A673 (cell line): ENCODE data around the gene SCAI. TPM values are rescaled to one million over a fixed set of nuclear protein-coding genes. Genes with fewer than 3 reads are reported as not detected.
"Not testable (repeated sequence)": the region's sequence is repeated elsewhere in the genome, so short reads cannot be mapped to it uniquely, and the experiment has no call there.

ENCODE experiments used
- BruUV-seq: library from RNA; stranded (reverse); fragments of 400-500 nt; replicated peaks from 2 replicates; lab custom pipeline; 2021; lab: Mats Ljungman, UMichigan
- CTCF ChIA-PET: fragments of 300-600 bp; sonication (Branson Sonifier 250); formaldehyde crosslinking; loops from one replicate; lab custom pipeline; 2022; ENCODE audit warnings: antibody characterized with exemption; lab: Charles Lee
- POLR2A ChIA-PET: fragments of 300-600 bp; sonication (Branson Sonifier 250); formaldehyde crosslinking; loops from one replicate; lab custom pipeline; 2022; ENCODE audit warnings: antibody characterized with exemption; ENCODE audit not compliant: low non-redundant PET; lab: Charles Lee
- DNase-seq: peaks from one replicate; pipeline ENCODE4 v3.0.0-alpha.2; 2015; ENCODE audit warnings: low spot score
- H3K27ac ChIP-seq: fragments of 200-600 bp; sonication (generic); 2 replicates; pipeline ENCODE4 v1.5.1; 2016; ENCODE audit warnings: mixed run types, low read depth, mild to moderate bottlenecking, mixed read lengths, antibody characterized with exemption, low read length; ENCODE audit not compliant: poor library complexity, severe bottlenecking
- H3K27me3 ChIP-seq: fragments of 200-600 bp; sonication (generic); replicated peaks from 2 replicates; pipeline ENCODE4 v1.6.1; 2017; ENCODE audit warnings: mixed run types, low read depth, mild to moderate bottlenecking, mixed read lengths, antibody characterized with exemption, low read length; ENCODE audit not compliant: insufficient read depth, poor library complexity
- H3K36me3 ChIP-seq: fragments of 200-600 bp; sonication (generic); 2 replicates; pipeline ENCODE4 v1.6.1; 2016; ENCODE audit warnings: mixed run types, mild to moderate bottlenecking, mixed read lengths, antibody characterized with exemption, low read length; ENCODE audit not compliant: insufficient read depth, poor library complexity, severe bottlenecking
- H3K4me1 ChIP-seq: fragments of 200-600 bp; sonication (generic); 2 replicates; pipeline ENCODE4 v1.6.1; 2017; ENCODE audit warnings: mixed run types, mild to moderate bottlenecking, mixed read lengths, antibody characterized with exemption, low read length; ENCODE audit not compliant: insufficient read depth, poor library complexity, severe bottlenecking
- H3K4me3 ChIP-seq: fragments of 200-600 bp; sonication (generic); 2 replicates; pipeline ENCODE4 v1.5.1; 2016; ENCODE audit warnings: low read depth, mixed run types, mild to moderate bottlenecking, mixed read lengths, low read length; ENCODE audit not compliant: poor library complexity, severe bottlenecking
- H3K9me3 ChIP-seq: fragments of 200-600 bp; sonication (generic); 2 replicates; pipeline ENCODE4 v1.6.1; 2016; ENCODE audit warnings: mixed run types, low read depth, mild to moderate bottlenecking, mixed read lengths, antibody characterized with exemption, low read length; ENCODE audit not compliant: poor library complexity, severe bottlenecking
- EZH2 ChIP-seq: fragments of 200-600 bp; sonication (generic); IDR thresholded peaks from 2 replicates; pipeline ENCODE4 v1.6.1; 2017; ENCODE audit warnings: borderline replicate concordance, low read depth, mild to moderate bottlenecking, mixed read lengths, antibody characterized with exemption, low read length; ENCODE audit not compliant: poor library complexity, severe bottlenecking
- intact Hi-C: fragments of 100-400 bp; cut with micrococcal nuclease; formaldehyde crosslinking; loops from one replicate; pipeline ENCODE4 v1.10.0; 2022; ENCODE audit not compliant: unreplicated experiment
- total RNA-seq: library from RNA; stranded (reverse); gene quantifications from 2 replicates; pipeline ENCODE4 v1.2.3, GENCODE V29; 2021
- TF ChIP-seq, protein P1 (sequence below): fragments of 300-800, 200-600 bp; sonication (generic); conservative IDR thresholded peaks from 2 replicates; pipeline ENCODE4 v1.5.1; 2017; ENCODE audit warnings: low read depth, mild to moderate bottlenecking, antibody characterized with exemption, low read length, moderate library complexity, mixed read lengths

Gene SCAI
- total RNA-seq, 1 experiment from 2014 or later, result 14.1 TPM

DNA sequence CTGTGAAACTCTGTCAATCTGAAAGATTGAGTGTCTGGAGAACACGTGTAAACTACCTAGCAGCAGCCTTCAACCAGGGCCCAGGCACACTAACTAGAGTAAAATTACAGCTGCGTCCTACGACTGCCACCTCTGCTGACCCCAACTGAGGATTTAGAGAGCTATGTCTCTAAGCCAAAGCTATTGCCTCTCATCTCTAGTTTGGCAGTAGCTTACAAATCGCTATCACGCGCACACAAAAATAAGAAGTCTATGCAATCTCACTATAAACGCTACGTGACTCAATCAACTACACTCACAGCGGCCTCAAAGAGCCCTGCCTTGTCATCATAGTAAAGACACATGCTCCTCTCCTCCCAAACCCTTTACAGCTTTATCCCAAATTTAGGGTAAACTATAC is 37.5 kb upstream of the SCAI start:
- intact Hi-C loops, result no loop called here
- H3K27ac ChIP-seq, result no peak overlapping the region
- DNase-seq, result no peak
- no peaks in the 10 kb centered on the region for H3K27me3 ChIP-seq
- ChIA-PET POLR2A (no interaction called here), CTCF (no interaction called here)
- no peak overlapping the region for H3K4me3 ChIP-seq
- H3K36me3 ChIP-seq, result no peaks in the 10 kb centered on the region
- peaks cover 19% of the 10 kb centered on the region for H3K4me1 ChIP-seq
- no peak for TF ChIP-seq EZH2
- TF ChIP-seq, protein P1, sequence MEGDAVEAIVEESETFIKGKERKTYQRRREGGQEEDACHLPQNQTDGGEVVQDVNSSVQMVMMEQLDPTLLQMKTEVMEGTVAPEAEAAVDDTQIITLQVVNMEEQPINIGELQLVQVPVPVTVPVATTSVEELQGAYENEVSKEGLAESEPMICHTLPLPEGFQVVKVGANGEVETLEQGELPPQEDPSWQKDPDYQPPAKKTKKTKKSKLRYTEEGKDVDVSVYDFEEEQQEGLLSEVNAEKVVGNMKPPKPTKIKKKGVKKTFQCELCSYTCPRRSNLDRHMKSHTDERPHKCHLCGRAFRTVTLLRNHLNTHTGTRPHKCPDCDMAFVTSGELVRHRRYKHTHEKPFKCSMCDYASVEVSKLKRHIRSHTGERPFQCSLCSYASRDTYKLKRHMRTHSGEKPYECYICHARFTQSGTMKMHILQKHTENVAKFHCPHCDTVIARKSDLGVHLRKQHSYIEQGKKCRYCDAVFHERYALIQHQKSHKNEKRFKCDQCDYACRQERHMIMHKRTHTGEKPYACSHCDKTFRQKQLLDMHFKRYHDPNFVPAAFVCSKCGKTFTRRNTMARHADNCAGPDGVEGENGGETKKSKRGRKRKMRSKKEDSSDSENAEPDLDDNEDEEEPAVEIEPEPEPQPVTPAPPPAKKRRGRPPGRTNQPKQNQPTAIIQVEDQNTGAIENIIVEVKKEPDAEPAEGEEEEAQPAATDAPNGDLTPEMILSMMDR, result no peak
- H3K9me3 ChIP-seq, result no peaks in the 10 kb centered on the region
- no TSS peak for BruUV-seq

DNA sequence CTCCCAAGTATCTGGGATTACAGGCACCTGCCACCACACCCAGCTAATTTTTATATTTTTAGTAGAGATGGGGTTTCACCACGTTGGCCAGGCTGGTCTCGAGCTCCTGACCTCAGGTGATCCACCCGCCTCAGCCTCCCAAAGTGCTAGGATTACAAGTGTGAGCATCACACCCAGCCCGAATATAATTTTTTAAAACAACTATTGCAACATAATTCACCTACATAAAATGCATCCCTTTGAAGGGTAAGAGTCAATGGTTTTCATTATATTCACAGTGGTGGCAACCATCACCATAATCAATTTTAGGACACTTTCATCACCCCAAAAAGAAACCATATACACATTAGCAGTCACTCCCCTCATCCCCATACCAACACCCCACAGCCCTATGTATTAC is 36.4 kb upstream of the SCAI start:
- H3K27me3 ChIP-seq, H3K36me3 ChIP-seq, BruUV-seq, CTCF ChIA-PET, intact Hi-C loops, H3K9me3 ChIP-seq, H3K27ac ChIP-seq, POLR2A ChIA-PET, H3K4me3 ChIP-seq, DNase-seq: not testable (repeated sequence)
- H3K4me1 ChIP-seq, result peaks cover 19% of the 10 kb centered on the region

DNA sequence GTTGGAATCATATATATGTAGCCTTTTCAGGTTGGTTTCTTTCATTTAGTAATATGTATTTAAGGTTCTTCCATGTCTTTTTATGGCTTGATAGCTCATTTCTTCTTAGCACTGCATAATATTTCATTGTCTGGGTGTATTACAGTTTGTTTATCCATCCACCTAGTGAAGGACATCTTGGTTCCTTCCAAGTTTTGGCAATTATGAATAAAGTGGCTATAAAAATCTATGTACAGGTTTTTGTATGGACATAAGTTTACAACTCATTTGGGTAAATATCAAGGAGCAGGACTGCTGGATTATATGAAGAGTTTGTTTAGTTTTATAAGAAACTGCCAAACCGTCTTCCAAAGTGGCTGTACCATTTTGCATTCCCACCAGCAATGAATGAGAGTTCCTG is 34.6 kb upstream of the SCAI start:
- CTCF ChIA-PET, result no interaction called here
- Histone ChIP-seq H3K4me1 (peaks cover 29% of the 10 kb centered on the region), H3K27ac (no peak overlapping the region), H3K9me3 (no peaks in the 10 kb centered on the region), H3K4me3 (no peak overlapping the region), H3K27me3 (no peaks in the 10 kb centered on the region), H3K36me3 (no peaks in the 10 kb centered on the region)
- BruUV-seq, result no TSS peak
- intact Hi-C loops, result no loop called here
- no peak for DNase-seq
- POLR2A ChIA-PET, result no interaction called here
- TF ChIP-seq EZH2, result no peak
- TF ChIP-seq, protein P1, result no peak

DNA sequence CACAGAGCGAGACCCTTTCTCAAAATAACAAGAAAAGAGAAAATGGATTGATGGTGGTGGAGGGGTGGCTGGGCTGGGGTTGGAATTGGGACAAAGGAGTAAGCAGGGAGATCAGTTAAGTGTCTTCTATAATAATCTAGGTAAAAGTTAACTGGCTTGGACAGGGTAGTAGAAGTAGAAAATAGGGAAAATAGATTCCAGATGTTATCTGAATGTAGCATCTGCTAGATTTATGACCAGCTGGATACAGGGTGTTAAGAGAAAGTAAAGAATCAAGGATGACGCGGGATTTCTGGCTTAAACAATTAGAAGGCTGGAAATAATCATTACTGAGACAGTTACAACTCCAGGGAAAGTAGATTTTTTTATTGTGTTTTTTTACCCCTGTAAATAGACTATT is 33.3 kb upstream of the SCAI start:
- POLR2A ChIA-PET, result no interaction called here
- H3K27ac ChIP-seq, result peak overlapping the region; percentile 70
- no TSS peak for BruUV-seq
- TF ChIP-seq EZH2, result no peak
- TF ChIP-seq, protein P1, result no peak
- intact Hi-C loops, result no loop called here
- peak; percentile 55 for DNase-seq
- CTCF ChIA-PET, result no interaction called here
- no peaks in the 10 kb centered on the region for H3K36me3 ChIP-seq
- no peaks in the 10 kb centered on the region for H3K9me3 ChIP-seq
- no peaks in the 10 kb centered on the region for H3K27me3 ChIP-seq
- H3K4me3 ChIP-seq, result no peak overlapping the region
- H3K4me1 ChIP-seq, result peaks cover 42% of the 10 kb centered on the region
